Measurements from ENCODE around the gene MYO1E.

MYO1E gene

DNA sequence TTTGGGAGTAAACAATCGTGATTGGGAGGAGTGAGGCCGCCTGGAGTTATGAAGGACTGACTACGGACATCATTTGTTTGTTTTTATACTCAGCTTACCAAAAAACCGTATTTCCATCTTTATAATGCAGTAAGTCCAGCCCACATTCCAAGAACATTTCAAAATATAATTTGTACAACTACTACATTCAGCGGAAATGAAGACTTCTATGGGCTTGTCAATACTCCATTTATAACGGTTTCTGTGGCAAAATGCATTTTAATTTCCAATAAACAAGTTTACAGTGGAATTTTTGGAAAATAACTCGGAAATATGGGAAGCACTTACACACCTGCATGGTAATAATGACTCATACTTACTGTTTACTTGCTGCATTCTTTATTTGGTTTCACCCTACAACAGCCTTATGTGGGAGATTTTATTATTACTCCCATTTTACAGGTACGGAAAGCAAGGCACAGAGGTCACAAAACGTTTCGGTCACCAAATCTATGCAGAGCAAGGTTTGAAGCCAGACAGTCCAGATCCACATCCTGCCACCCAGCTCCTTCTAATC lies 103.7 kb downstream of the MYO1E start:
- no peak for DNase-seq (ENCODE audit: extremely low read depth, insufficient read length)
- H3K36me3 ChIP-seq (ENCODE audit: control insufficient read depth, insufficient read depth, low read length), result peaks cover 6% of the 10 kb centered on the region; the same call in 1 of the 2 replicates
- H3K4me3 ChIP-seq (replicated peaks; ENCODE audit: low read depth, low read length), result no peak overlapping the region
- no peaks in the 10 kb centered on the region for H3K27me3 ChIP-seq (replicated peaks; ENCODE audit: control insufficient read depth, insufficient read depth, low read length)
- TF ChIP-seq, protein P1, sequence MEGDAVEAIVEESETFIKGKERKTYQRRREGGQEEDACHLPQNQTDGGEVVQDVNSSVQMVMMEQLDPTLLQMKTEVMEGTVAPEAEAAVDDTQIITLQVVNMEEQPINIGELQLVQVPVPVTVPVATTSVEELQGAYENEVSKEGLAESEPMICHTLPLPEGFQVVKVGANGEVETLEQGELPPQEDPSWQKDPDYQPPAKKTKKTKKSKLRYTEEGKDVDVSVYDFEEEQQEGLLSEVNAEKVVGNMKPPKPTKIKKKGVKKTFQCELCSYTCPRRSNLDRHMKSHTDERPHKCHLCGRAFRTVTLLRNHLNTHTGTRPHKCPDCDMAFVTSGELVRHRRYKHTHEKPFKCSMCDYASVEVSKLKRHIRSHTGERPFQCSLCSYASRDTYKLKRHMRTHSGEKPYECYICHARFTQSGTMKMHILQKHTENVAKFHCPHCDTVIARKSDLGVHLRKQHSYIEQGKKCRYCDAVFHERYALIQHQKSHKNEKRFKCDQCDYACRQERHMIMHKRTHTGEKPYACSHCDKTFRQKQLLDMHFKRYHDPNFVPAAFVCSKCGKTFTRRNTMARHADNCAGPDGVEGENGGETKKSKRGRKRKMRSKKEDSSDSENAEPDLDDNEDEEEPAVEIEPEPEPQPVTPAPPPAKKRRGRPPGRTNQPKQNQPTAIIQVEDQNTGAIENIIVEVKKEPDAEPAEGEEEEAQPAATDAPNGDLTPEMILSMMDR (IDR thresholded peaks at IDR 0.05; ENCODE audit: insufficient read depth, low read length, poor library complexity, severe bottlenecking), result no peak

DNA sequence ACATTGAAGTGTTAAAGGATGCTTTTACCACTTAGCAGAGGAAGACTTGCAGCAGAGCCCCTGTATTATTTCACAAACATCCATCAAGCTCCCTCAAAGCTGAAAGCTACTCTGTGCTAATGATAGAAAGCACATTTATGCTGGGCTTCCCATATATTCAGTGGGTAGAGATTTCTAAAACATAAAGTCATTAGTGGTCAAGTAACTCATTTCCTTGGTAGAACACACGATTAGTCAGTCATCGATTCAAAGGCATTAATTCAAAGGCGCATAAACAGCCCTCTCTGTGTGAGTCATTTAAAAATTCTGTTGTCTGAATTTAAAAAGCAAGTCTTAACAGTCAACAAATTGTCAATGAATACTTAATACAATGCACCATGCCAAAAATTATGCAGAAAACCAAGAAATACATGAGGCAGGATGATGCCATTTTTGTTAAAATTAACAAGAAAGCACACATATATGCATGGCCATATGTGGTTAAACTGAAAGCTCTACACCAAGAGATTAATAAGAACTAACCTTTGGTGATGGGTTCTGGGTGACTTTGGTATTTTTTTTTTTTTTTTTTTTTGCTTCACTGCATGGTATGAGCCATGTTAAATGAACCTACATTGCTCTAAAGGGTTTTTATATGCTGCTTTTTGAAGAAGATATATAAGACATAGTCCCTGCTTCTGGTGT lies 104.4 kb downstream of the MYO1E start:
- no peak for DNase-seq (ENCODE audit: extremely low read depth, insufficient read length)
- H3K36me3 ChIP-seq (ENCODE audit: control insufficient read depth, insufficient read depth, low read length), result peaks cover 6% of the 10 kb centered on the region; the same call in 1 of the 2 replicates

DNA sequence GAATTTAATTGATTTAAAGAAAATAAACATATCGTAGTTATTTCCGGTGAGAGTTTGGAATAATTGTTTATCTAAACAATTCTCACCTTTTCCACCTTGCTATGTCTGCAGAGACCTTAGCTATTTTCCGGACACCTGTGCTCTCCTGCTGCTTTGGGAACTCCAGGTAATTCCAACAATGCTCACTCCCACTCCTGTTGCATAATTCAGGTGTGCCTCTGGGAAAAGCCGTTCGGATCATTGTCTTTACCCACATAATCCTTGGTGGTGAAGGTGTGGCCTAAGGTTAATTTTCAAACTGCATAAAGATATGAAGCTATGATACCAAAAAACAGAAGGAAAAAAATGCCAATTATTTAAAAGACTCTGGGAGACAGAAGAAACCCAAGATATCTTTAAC lies 106.6 kb downstream of the MYO1E start:
- no peak for DNase-seq (ENCODE audit: extremely low read depth, insufficient read length)
- no peak overlapping the region for H3K4me3 ChIP-seq (replicated peaks; ENCODE audit: low read depth, low read length)
- peaks cover 6% of the 10 kb centered on the region; the same call in 1 of the 2 replicates for H3K36me3 ChIP-seq (ENCODE audit: control insufficient read depth, insufficient read depth, low read length)
- TF ChIP-seq, protein P1 (IDR thresholded peaks at IDR 0.05; ENCODE audit: insufficient read depth, low read length, poor library complexity, severe bottlenecking), result no peak
- no peaks in the 10 kb centered on the region for H3K27me3 ChIP-seq (replicated peaks; ENCODE audit: control insufficient read depth, insufficient read depth, low read length)

More for the DNA sequence above, 104.4 kb downstream of the MYO1E start:
- Histone ChIP-seq H3K27me3 (replicated peaks; ENCODE audit: control insufficient read depth, insufficient read depth, low read length) (no peaks in the 10 kb centered on the region), H3K4me3 (replicated peaks; ENCODE audit: low read depth, low read length) (no peak overlapping the region)
- TF ChIP-seq, protein P1 (IDR thresholded peaks at IDR 0.05; ENCODE audit: insufficient read depth, low read length, poor library complexity, severe bottlenecking), result no peak

DNA sequence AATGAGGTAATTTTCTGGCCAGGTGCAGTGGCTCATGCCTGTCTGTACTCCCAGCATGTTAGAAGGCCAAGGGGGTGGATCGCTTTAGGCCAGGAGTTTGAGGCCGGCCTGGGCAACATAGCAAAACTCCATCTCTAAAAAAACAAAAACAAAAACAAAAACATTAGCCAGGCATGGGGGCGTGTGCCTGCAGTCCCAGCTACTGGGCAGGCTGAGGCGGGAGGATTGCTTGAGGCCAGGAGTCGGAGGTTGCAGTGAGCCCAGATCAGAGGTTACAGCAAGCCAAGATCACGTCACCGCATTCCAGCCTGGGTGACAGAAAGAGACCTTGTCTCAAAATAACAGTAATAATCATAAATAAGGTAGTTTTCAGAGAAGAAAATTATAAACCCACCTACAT lies 110.4 kb downstream of the MYO1E start:
- Histone ChIP-seq H3K4me3 (replicated peaks; ENCODE audit: low read depth, low read length) (no peak overlapping the region), H3K27me3 (replicated peaks; ENCODE audit: control insufficient read depth, insufficient read depth, low read length) (no peaks in the 10 kb centered on the region), H3K36me3 (ENCODE audit: control insufficient read depth, insufficient read depth, low read length) (peaks cover 2% of the 10 kb centered on the region; the same call in 1 of the 2 replicates)
- no peak for DNase-seq (ENCODE audit: extremely low read depth, insufficient read length)
- TF ChIP-seq, protein P1 (IDR thresholded peaks at IDR 0.05; ENCODE audit: insufficient read depth, low read length, poor library complexity, severe bottlenecking), result no peak

DNA sequence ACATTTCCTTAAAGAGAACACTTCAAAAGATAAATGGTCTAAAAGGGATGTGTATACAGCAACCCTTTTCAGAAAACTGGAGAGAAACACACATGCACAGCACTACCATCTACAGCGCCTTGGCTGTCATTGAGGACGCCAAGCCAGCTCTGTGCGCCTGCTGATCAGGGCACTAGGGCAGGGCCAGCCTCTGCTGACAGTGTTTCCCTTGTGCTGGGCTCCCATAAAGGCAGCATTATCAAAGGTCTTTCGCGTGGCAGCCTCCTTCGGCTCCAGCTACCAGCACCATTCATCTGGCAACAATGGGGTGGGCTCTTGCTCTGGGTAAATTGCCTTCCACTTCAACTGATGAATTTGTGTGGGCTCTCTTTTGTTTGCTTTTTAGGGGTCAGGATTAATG lies 112.6 kb downstream of the MYO1E start:
- no peaks in the 10 kb centered on the region for H3K27me3 ChIP-seq (replicated peaks; ENCODE audit: control insufficient read depth, insufficient read depth, low read length)
- H3K36me3 ChIP-seq (ENCODE audit: control insufficient read depth, insufficient read depth, low read length), result peaks cover 2% of the 10 kb centered on the region; the same call in 1 of the 2 replicates
- TF ChIP-seq, protein P1 (IDR thresholded peaks at IDR 0.05; ENCODE audit: insufficient read depth, low read length, poor library complexity, severe bottlenecking), result no peak
- DNase-seq (ENCODE audit: extremely low read depth, insufficient read length), result no peak
- no peak overlapping the region for H3K4me3 ChIP-seq (replicated peaks; ENCODE audit: low read depth, low read length)
